Stimulated activated CD8-positive, alpha-beta memory T cell treated with anti-CD3 and anti-CD28 coated beads, Interleukin-7, amount 100 ng/mL, for 1 hour (primary cell): Measurements from ENCODE around the gene COBLL1.
"Not testable (repeated sequence)": the region's sequence is repeated elsewhere in the genome, so short reads cannot be mapped to it uniquely, and the experiment has no call there.

Experiments
- DNase-seq, 2 donors: peaks; one replicate each; pipeline ENCODE4 v3.0.0-alpha.2; 2020; ENCODE audit warnings: low read depth in 2 of 2

COBLL1 gene, protein sequence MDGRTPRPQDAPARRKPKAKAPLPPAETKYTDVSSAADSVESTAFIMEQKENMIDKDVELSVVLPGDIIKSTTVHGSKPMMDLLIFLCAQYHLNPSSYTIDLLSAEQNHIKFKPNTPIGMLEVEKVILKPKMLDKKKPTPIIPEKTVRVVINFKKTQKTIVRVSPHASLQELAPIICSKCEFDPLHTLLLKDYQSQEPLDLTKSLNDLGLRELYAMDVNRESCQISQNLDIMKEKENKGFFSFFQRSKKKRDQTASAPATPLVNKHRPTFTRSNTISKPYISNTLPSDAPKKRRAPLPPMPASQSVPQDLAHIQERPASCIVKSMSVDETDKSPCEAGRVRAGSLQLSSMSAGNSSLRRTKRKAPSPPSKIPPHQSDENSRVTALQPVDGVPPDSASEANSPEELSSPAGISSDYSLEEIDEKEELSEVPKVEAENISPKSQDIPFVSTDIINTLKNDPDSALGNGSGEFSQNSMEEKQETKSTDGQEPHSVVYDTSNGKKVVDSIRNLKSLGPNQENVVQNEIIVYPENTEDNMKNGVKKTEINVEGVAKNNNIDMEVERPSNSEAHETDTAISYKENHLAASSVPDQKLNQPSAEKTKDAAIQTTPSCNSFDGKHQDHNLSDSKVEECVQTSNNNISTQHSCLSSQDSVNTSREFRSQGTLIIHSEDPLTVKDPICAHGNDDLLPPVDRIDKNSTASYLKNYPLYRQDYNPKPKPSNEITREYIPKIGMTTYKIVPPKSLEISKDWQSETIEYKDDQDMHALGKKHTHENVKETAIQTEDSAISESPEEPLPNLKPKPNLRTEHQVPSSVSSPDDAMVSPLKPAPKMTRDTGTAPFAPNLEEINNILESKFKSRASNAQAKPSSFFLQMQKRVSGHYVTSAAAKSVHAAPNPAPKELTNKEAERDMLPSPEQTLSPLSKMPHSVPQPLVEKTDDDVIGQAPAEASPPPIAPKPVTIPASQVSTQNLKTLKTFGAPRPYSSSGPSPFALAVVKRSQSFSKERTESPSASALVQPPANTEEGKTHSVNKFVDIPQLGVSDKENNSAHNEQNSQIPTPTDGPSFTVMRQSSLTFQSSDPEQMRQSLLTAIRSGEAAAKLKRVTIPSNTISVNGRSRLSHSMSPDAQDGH

GRCh38 chr2:164841719-164842623 lies at the start of gene COBLL1:
Gene COBLL1 (minus strand): TSS chr2:164841823. CDS start chr2:164841196, 627 bp downstream.
- DNase-seq = no peak

- DNase-seq = no peak
These were observed 48.9 kb upstream of the COBLL1 start for GRCh38 chr2:164890544-164890943.

GRCh38 chr2:164888592-164888991 lies 47.0 kb upstream of the COBLL1 start:
- no peak for DNase-seq

- no peak for DNase-seq
These were observed 46.0 kb upstream of the COBLL1 start for GRCh38 chr2:164887434-164888144.

DNA sequence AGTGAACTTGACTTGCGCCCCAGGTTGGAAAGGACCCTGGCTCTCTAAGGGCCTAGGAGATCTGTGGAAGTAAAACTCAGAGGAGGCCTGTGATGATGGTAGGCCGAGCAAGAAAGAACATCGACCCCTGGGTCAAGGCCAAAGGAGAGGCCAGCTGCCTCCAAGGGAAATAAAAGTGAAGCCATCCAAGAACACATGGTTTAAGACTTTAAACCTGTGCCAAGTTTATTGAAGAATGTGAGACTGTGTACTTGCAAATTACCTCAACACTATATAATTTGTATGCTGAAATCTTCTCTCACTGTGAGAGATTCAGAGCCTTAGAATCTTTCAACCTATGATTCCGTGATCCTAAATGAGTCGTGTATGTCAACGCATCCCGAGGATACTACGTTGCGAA lies 40.7 kb upstream of the COBLL1 start:
- DNase-seq = no peak

DNA sequence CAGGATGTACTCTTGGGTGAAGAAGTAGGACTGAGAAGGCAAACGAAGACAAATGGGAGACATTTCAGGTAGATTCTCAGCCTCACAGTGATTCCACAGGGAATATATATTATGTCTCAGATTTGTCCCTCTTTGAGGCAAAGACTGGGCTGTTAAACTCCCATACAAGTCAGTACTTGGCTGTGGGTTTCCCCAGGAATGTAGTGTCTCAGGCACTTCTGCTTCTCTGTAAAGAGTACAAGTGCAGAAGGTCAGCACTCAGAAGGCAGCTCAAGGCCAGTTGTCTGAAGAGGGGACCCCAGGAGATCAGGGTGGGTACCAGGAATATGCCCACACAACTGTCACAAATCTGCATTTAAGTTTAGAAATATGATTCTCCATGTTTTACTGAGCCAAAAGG lies 39.9 kb upstream of the COBLL1 start:
- no peak for DNase-seq

GRCh38 chr2:164879901-164880535 lies 38.4 kb upstream of the COBLL1 start:
- DNase-seq = no peak

DNA sequence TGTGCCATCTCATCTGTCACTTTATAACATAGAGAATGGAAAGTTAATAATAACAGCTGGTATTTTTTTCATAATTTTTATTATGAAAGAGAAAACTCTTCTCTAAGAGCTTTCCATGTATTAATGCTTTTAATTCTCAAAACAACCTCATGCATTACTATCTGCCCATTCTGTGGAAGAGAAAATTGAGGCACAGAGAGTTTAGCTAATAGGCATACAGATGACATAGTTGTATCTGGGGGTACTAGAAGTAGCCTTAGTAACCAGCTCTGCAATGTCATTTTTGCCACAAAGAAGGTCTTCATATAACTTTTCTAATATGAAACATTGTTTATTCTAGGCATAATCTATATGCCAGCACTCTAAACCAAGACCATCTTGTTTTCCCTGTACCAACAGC lies 36.3 kb upstream of the COBLL1 start:
- no peak for DNase-seq

GRCh38 chr2:164877169-164877568 lies 35.5 kb upstream of the COBLL1 start:
- no peak for DNase-seq

GRCh38 chr2:164875334-164876205 lies 33.9 kb upstream of the COBLL1 start:
- no peak for DNase-seq

GRCh38 chr2:164873210-164873908 lies 31.7 kb upstream of the COBLL1 start:
- DNase-seq = no peak

GRCh38 chr2:164871404-164871803 lies 29.8 kb upstream of the COBLL1 start:
- no peak for DNase-seq

GRCh38 chr2:164869420-164869772 lies 27.8 kb upstream of the COBLL1 start:
- no peak for DNase-seq

DNA sequence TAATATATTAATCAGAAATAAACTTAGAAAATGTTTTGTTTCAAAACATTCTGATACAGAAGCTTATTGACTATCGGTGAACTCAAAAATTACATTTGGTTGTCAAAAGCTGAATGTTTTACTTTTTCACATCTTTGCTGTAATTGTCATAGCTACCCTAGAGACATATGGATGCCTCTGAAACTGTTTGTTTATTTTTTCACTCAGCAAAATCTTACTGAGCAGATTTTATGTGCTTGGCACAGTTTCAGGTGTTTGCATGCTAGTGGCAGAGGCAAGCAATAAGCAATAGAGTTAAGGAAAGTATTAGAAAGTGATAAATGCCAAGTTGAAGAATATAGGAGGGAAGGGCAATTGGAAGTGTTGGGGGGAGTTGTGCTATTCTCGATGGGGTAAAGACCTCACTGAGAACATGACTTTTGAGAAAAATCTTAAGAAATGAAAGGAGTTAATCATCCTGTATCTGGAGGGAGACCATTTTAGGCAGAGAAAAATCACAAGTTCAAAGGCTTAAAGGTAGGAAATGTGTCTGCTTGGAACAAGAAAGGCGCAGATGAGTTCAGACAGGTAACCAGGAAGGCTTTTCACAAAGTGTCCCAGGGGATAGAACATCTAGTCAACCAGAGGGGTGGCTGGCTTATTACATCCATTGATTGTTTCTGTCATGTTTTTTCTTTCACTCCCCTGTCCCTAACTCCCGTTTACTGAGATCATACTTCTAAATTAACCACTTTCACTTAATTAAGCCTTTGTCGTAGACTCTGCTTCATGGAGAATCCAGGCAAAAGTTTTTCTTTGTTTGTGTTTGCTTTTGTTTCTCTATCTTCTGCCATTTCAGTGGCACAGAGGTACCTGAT lies 27.2 kb upstream of the COBLL1 start:
- no peak for DNase-seq

DNA sequence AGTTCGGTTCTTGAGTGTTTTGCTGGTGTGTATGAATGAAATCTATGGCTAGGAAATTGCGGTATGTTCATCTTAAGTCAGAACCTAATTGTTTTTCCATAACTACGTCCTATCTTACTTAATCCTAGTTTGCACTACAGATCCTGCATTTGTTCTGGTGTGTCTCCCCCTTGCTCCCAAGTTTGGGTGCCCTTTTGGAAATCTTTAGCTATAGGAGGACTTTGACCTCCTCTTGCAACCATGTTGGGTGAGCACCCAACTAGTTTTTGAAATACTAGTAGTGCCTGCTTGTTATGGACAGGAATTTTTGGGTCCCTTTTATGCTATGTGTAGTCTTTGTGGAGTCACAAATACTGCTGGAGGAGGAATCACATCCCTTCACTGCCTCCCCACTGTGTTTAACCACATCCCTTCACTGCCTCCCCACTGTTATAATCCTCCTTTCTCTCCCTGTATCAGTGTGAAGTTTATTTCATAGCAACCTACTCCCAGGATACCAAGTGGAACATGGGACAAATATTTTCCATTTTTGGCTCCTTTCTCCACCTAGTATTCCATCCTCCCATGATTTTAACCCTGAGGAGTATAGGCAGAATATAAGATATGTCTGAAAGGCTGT lies 26.3 kb upstream of the COBLL1 start:
- DNase-seq = no peak

- not testable (repeated sequence) for DNase-seq
These were observed 24.8 kb upstream of the COBLL1 start for GRCh38 chr2:164866381-164866780.

DNA sequence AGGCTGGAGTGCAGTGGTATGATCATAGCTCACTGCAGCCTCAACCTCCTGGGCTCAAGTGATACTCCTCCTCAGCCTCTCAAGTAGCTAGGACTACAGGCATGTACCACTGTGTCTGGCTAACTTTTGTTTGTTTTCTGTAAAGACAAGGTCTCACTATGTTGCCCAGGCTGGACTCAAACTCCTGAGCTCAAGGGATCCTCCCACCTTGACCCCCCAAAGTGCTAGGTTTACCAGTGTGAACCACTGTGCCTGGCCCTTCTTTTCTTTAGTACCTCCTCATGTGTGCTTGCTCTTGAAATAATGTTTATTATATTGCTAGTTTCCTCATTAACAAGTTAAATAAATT lies 19.0 kb upstream of the COBLL1 start:
- no peak for DNase-seq
